MM.1S (cell line): ENCODE results near the gene CGAS.

Experiments
- EZH2 ChIP-seq: fragments of 300-600 bp; sonication (generic); optimal IDR thresholded peaks from 2 replicates; pipeline ENCODE3; 2017; ENCODE audit warnings: low read depth, mild to moderate bottlenecking, antibody characterized with exemption, low read length, mixed read lengths
- EZH2phosphoT487 ChIP-seq: fragments of 300-600 bp; sonication (generic); IDR thresholded peaks from 2 replicates; pipeline ENCODE4 v1.6.1; 2018; ENCODE audit warnings: antibody characterized with exemption, low read length
- TF ChIP-seq, protein P1 (sequence below): fragments of 300-600 bp; sonication (generic); IDR thresholded peaks from 2 replicates; pipeline ENCODE4 v1.5.1; 2016; ENCODE audit warnings: antibody characterized with exemption, low read length, mixed read lengths

DNA sequence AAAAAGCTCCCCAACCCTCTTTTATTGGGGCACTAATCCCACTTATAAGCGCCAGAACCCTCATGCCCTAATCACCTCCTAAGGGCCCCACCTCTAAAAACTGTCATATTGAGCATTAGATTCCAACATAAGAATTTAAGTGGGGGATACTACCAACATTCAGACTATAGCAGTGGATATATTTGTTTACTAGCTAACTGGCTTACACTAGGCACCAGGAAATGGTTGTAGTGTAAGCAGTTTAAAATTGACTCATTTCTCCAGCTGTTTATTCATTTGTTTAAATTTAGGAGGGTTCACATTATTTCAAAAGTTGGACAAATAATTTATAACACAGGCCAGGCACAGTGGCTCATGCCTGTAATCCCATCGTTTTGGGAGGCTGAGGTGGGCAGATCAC is 32.3 kb upstream of the CGAS start:
- TF ChIP-seq, protein P1, sequence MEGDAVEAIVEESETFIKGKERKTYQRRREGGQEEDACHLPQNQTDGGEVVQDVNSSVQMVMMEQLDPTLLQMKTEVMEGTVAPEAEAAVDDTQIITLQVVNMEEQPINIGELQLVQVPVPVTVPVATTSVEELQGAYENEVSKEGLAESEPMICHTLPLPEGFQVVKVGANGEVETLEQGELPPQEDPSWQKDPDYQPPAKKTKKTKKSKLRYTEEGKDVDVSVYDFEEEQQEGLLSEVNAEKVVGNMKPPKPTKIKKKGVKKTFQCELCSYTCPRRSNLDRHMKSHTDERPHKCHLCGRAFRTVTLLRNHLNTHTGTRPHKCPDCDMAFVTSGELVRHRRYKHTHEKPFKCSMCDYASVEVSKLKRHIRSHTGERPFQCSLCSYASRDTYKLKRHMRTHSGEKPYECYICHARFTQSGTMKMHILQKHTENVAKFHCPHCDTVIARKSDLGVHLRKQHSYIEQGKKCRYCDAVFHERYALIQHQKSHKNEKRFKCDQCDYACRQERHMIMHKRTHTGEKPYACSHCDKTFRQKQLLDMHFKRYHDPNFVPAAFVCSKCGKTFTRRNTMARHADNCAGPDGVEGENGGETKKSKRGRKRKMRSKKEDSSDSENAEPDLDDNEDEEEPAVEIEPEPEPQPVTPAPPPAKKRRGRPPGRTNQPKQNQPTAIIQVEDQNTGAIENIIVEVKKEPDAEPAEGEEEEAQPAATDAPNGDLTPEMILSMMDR = no peak
- TF ChIP-seq EZH2 (no peak), EZH2phosphoT487 (no peak)
